NOMO-1 treated with DMSO at 0.1 percent for 48 hours (cell line): ENCODE results near the gene ANKS1B.

Experiments
- DNase-seq: peaks from one replicate; lab custom pipeline; 2025; ENCODE audit not compliant: unreplicated experiment; lab: John Stamatoyannopoulos, UW

ANKS1B gene

DNA sequence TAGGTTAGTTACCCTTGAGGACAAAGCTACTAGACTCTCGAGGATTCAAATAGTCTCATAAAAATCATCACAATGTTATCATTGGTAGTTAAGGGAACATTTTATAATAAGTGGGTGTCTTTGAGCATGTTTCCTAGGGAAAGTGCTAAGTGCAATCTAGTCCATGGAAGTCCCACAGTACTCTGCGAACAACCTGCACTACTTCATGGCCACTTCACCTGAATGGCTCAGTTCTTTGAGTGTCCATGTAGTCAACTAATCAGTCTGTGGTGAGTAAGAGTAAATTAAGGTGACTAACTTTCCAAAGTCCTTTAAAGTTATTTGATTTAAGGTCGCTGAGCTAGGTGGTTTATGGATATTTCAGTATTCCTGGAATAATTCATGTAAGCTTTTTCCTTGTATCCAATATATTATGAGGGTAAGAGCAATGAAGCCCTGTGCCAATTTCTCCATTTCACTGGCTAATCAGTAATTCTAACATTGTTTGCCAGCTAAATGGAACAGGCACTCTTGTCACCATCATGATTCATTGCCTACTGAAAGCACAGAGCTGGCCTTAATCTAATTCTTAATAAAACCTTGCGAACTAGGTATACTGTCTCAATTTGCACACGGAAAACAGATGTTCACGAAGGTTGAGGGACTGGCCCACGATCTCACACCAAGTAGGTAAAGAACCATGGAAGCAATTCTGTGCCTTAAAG, 844.6 kb downstream of the ANKS1B start:
- DNase-seq: no peak

DNA sequence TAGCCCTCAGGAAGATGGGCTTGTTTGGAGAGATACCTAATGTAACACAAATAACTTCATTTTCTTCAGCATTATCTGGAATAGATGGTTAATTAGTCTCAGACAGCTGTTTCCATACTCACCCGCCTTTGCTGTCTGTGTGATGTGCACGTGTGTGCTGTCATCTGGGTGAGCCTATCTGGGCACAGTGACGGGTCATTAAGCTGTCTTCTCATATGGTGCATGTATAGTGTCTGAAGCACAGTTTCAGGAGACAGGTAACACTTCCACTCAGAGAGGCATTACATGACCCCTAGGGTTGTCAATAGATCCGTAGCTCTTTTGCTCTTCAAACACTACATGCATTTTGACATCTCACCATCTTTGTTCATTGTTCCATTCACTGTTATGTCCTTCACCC, 846.3 kb downstream of the ANKS1B start:
- DNase-seq: no peak

DNA sequence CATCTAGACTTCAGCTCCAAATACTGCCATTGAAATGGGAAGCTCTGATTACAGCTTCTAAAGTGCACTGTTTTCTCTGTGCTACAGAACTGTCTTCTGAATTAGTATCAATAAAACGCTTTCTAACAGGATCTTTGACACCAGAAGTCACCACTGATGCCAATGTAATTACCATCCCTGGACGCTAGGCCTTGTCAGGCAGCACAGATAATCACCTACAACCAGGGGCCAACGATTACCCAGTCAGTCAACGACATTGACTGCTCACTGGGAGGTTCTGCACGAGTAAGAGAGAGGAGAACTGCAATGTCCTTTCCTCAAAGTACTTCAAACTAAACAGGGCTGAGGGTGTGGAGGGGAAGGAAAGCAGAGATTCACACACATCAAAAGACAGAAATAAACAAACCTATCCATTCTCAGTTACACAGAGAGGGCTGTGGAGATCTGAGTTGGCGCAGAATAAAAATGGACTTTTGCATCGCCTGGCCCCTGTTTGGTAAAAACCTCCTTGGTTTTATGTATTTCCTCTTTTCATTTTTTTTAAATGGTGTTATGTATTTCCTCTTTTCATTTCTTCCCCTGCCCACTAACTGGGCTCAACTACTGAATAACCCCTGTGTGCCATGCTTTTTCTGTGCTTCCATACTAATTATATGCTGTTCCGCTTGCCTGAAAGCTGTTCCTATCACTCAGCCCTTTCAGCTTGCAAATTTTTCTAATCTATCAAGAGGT, 847.4 kb downstream of the ANKS1B start:
- peak; percentile 83 for DNase-seq

DNA sequence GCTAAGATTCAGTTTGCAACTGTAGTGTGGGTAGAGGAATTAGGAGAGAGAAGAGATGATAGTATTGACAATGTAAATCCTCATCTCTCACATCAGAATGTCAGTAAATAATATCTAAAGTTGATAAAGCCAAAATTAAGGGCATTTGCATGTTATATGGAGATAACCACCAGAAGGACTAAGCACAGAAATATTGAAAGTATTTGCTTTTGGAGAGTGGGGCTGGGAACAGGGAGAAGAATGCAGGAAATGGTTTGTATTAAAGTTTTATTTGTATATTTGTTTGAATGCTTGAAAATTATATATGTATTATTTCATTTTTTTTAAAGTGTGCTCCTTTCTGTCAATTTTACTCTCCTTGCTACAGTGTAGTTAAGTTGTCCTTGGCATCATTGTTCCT, 848.2 kb downstream of the ANKS1B start:
- no peak for DNase-seq

DNA sequence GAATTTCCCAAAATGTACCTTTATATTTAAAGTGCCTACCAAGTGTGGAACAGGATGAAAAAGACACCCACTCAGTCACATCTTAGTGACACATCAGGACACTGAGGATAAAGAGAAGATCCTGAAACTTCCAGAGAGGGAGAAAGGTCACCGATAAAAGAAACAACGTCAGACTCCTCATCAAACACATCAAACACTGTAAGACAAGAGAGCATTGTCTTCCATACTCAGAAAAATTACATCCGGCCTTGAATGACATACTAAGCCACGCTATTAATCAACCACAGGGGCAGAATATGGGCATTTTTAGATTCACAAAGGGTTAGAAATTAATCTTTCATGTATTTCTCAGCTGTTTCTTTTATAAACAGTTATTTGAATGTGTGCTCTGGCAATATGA, 849.4 kb downstream of the ANKS1B start:
- DNase-seq: no peak

DNA sequence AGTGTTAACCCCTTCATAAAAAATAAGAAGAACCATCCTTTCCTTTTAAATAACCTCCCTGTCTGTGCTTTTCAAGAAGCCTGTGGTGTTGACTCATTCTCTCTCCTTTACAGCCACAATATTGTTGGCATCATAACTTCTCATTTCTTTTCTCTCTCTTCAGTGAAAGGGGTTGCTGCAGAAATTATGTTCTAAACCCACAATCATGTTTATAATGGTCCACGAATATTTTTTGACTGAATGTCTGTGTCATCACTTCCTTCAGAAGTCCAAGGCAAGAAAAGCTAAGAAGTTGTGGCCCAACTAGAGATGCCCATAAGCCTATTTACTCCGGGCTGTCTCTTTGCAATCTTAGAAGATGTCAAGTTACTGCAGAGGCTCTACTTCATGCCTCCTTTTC, 851.3 kb downstream of the ANKS1B start:
- DNase-seq: peak; percentile 65

DNA sequence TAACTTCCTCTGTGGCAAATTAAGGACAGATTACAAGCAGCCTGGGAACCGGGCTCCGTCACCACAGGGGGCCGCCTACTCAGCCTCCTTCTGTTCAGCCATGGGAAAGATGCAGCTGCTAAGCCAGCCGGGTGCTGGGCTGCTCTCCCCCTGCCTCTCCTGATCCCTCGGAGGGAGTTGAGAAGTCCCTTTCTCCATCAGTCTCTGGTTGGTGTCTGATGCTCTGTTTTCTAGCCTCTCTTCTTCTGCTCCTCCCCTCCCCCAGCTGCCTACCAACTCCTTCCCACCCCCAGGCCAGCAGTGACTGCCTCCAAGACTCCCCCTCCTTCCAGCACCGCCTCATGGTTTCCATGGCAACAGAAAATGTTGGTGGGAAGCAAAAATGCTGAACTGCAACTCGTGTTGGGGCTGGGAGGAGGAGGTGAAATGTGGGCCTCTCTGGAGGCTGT, 853.0 kb downstream of the ANKS1B start:
- DNase-seq: peak; percentile 34

DNA sequence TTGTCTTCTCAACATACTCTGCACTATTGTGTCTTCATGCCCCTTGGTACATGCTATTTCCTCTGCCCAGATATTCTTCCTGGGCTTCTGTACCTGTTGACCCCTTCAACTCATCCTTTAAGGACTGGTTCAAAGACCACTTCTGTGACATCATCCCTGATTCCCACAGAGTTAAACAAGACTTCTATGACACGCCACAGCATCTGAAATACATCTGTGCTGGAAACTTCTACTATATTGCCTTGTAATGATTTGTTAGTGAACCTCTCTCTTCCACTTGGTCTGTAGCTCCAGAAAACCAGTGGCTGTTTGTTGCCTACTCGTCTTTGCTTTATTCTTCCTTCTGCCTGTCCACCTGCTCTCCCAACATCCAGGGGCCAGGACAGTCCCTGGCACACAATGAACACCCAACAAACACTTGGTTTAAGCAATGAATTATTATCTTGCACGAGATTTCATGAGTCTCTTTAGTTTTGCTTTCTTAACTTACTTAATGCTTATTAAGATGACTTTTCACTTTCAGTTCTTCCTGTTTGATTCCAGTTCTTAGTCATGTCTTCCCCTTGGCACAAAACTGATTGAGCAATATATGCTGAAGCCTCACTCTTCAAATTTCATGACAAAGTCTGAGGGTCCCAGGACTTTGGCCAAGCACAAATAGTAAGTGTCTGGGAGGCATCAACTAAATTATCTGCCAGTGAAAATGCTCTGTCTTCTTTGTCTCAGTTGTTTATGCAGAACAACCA, 853.8 kb downstream of the ANKS1B start:
- DNase-seq: peak; percentile 84

DNA sequence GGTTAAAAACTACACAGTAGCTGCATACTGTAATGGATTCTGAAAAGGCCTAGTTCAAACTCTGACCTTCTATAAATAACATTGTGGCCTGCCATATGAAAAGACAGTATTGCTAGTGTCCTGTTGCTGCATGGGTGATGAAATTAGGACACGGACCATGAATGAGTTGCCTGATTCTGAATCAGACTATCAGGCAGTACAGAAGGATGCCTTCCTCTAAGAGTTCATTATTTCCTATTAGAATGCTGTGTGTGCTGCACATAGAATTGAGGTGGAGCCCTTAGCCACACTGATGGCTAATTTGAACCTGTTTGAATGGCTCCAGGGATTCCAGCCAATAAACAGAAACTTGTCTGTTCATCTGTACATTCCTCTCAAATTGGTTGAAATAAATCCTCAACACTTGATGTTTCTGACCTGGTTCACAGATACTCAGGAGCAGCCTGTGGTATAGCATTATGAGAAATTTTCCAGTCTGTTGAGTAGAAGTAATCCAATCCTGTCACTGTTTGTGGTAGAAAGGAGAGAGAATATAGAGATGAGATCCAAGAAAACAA, 856.4 kb downstream of the ANKS1B start:
- no peak for DNase-seq

DNA sequence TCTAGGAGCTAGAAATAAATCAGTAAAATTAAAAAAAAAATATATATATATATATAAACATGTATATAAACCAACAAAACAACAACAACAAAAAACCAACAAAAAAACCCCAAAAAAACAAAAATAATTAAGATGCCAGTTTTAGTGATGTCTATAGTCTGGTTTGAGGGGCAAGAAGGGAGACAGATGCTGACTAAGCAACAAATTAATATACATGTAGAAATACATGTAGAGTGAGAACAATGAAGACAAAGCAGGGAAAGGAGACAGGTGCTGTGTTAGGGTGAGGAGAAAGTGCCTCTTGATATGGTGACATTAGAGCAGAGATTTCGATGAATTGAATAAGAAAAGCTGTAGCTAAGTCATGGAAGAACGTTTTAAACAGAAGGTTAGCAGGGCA, 861.8 kb downstream of the ANKS1B start:
- DNase-seq: no peak

DNA sequence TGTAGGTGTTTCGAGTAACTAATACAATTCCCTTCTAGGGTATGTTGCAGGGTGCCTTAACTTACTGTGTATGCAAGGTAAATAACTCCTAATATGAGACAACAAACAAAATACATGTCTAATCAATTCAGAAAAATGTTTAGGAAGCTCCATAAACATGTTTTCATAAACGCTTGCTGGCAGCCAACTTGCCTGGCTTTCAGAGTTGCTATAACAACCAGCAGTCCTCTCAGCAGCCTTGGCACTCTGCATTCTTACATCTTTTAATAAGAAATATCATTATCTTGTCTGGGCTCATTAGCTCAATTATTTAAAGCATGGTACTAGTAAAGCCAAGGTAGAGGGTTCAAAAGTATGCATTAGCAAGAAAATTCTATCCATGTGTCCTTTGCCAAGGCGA, 862.2 kb downstream of the ANKS1B start:
- no peak for DNase-seq

DNA sequence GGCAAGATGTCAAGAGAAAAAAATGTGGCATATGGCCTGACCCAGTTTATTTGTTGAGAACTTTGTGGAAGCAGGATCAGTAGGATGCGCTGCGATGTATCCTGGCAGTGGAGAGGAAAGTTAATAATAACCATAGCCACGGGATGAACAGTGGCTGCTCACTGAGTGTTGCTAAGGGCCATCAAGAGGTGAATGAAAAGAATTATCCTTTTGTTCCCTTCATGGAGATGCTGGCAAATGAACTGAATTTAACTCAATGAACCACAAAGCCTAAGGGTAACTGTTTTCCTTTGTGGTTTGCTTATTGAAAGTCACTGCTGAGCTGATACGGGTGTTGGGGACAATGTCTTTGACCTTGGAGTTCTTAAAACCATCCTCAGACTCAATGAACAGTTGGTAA, 863.2 kb downstream of the ANKS1B start:
- no peak for DNase-seq

DNA sequence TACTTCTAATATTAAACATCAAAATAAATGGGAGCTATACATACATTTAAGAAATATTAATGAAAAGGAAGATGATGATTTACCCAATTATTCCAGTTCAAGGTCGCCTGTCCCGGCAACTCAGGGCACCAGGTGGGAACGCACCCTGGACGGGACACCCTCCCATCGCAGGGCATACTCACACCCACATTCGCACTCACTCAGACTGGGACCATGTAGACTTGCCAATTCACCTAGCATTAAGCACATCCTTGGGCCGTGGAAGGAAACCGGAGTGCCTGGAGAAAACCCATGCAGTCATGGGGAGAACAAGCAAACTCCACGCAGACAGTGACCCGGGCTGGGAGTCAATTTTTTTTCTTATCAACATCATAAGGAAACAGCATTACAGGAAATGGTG, 864.8 kb downstream of the ANKS1B start:
- DNase-seq: no peak

DNA sequence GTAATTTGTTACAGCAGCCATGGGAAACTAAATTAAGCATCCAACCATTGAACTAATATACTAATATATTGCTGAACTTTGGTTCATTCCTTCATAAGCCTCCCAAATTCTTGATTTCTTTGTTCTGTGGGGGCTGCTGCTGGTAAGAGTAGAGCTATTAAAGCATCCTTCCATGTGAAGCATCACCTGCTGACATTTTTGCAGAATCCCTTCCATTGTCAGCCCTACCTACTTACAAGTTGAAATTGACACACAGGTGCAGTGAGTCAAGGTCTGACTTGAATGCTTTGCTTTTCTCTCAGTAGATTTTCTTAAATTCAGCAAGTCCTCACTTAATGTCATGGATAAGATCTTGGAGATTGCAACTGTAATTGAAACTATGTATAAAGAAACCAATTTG, 865.3 kb downstream of the ANKS1B start:
- no peak for DNase-seq

DNA sequence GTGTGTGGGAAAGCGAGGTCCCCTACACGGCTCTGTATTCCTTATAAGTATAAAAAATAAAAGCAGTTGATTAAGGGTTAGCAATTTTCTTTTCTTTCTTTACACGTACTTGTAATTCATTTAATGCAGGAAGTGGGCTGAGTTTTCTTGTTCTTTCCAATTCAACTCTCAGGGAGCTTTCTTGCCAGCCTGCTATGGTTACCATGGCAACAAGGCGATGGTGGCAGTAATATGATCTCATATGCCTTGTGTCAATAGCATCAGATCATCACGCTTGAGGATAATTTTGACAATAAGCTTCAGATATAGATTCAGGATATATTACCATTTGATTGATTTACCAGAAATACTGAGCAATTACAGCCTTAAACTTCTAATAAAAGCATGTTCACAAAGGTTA, 873.1 kb downstream of the ANKS1B start:
- no peak for DNase-seq

DNA sequence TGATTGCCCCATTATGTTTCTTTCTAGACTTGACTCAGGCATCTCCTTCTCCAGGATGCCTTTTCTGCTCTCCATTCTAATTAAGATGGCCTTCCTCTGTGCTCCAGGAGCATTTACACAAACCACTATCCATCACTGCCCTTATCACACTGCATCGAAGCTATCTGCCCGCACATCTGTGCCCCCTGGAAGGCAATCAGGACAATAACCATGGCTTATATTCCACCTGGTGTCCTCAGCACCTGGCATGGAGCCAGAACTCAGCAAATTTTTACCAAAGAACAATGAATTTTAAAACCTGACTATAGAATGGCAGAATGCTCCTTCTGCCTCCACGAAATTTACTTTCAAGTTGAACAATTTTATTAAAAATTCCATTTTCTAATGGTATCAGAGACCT, 873.9 kb downstream of the ANKS1B start:
- DNase-seq: no peak

DNA sequence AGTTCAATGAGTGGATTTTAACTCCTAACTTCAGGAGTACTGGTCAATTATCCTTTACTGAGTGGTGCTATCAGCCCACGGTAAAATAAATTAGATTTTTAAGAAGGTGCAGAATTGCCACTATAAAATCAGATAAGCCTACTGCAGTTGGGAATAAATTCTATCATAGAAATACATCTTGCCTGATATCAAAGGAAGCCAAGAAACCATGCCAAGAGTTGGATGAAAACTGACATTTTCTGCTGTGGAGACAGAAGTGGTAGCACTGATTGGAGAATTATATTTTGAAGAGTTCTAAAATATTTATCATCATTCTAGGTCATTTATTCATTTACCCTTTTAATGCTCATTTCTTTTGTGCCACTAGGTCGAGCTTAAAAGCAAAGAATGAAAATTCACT, 874.5 kb downstream of the ANKS1B start:
- no peak for DNase-seq

DNA sequence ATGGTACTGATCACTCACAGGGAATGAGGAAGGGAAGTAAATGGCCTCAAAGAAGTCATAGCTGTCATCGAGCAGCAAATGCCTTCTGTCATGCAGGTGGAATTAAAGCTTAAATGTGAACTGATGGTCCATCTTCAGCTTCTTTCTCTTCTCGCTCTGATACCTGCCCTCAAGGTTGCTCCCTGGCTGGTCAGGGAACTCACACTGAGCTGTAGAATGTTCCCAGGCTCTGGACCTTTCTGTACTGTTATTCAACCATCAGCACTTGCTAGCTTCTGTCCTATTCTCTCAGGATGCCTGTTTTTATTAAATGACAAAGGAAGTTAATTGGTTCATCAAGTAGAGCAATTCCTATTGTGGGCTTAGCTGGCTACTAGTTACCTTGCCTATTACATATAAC, 875.8 kb downstream of the ANKS1B start:
- no peak for DNase-seq

DNA sequence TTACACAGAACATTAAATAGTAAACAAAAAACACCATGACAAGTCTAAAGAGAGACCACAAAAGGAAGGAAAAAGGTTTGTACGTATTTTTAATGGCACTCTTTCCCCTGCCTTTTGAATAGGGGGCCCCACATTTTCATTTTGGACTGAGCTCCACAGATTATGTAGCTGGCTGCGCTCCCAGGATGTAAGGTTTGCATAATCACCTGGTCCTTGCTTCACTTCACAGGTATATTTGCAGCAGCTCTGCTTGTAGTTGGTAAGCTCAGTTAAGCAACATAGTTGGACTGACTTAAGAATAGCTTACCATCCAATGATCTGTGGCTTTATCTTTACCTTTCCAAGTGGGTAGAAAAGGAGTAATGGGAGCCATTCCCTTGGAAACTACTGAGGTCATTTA, 885.0 kb downstream of the ANKS1B start:
- no peak for DNase-seq

DNA sequence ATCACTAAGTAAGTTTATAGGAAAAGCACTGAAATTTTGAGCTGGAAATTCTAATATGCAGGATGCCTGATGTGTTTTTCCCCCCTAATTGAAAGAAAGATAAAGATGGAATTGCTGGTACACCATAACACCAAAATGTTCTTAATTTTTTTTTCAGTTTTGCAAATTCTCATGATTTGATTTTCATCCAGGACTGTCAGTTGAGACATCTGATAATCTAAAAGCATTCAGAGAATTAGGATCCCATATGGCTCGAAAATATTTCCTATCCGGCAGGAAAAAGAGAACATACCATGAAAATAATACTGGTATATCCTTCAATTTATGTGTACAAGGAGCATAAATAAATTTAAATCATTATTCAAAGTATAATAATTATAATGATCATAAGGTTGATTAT, 887.6 kb downstream of the ANKS1B start:
- no peak for DNase-seq

DNA sequence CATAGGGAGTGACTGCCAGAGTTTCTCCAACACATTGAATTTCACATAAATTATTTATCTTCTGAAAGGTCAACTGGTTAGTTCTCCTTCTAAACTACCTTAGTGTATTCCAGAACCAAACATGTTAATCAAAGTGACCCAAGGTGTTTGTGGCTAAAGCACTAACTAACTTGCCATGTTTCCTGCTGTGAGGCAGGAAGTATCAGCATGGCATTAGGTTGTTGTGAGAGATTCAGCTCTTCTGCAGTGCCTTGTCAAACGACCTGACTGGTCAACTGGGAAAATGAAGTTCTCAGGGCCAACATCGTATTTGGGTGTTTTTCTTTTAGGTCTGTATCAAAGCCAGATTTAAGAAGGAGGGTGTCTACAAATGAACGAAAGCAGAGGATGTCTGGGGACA, 891.6 kb downstream of the ANKS1B start:
- no peak for DNase-seq
